Measurements from ENCODE around the gene THSD4.

THSD4 gene

DNA sequence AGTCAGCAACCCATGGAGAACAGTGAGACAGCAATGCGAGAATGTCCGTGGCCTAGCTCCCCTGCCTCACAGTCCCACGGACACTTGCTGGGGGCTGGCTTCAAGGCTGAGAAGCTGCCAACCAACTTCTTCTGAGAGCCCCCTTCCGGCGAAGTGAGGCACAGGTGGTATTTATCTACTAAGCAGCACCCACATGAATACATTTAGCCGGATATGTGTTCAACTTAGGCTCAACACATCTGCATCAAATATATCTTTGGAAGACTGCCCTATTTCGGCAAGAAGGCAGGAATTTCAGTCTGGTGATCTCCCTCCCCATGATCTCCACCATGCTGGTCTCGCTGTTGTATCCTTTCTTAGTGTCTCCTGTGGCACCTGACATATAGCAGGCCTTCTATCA, 354.1 kb downstream of the THSD4 start:
- DNase-seq, result peak; percentile 6

DNA sequence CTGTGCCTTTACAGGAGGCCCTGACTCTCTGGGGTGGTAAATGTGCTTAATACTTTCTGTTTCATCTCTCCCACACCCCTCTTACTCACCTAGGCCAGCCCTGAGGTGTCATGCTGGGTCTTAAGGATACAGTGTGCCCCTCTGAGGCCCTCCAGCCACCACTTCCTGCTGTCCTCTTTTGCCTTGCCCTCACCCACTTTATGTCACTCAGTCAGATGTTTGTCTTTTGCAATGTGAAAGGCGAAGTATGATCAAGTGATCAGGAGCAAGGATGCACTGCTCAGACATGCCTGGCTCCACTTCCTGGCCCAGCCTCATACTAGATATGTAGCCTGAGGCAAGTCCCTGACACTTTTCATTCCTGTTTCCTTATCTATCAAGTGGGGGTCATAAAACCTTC, 356.1 kb downstream of the THSD4 start:
- peak; percentile 30 for DNase-seq

DNA sequence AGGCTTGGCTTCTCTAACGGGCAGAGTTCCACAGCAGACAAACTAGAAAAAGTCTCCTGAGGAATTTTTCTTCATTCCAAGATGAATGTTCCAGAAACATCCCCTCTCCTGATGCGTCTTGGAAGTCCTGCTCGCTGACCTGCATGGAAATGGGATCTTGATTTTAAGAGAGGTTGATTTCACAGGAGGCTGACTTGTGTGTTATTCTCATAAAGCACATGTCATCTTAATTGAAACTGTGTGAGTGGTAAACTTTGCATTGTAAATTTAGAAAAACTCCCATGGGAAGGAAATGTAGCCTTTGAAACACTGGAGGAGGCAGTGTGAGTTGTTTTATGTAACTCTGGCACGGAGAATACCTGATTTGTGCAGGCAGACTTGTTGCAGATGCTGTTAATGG, 357.3 kb downstream of the THSD4 start:
- DNase-seq, result no peak

DNA sequence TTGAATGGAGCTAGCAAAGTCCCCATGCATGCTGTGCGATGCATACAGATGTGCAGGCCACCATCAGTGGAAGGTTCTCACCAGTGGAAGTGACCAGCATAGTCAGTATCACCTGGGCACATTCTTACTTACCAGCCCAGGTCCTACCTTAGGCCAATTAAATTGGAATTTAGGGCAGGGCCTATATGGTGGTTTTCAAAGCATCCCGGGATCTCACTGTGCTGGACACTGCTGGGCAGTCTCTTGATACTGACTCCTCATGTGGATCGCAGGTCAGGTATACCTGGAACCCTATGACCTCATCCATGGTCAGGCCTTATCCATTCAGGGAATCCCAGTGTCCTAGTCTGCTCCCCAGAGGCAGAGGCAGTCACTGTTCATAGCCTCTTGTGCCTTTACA, 358.5 kb downstream of the THSD4 start:
- DNase-seq, result no peak

DNA sequence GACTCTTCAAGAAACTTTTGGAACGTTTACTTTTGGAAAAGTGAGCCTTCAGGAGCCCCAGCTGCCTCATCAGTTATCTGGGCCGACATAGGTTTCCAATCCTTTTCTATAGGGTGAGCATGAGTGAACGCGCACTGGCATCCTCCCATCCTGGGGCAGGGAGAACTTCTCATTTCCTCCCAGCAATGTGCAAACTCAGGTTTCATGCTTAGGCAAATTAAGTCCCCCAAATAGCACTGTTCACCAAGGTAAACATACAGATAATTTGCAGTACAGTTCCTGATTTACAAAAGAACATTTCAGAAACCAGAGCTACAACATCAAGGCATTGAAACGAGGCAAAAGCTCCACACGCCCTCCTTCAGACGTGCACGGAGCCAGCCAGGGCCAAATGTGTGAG, 361.6 kb downstream of the THSD4 start:
- DNase-seq, result no peak

DNA sequence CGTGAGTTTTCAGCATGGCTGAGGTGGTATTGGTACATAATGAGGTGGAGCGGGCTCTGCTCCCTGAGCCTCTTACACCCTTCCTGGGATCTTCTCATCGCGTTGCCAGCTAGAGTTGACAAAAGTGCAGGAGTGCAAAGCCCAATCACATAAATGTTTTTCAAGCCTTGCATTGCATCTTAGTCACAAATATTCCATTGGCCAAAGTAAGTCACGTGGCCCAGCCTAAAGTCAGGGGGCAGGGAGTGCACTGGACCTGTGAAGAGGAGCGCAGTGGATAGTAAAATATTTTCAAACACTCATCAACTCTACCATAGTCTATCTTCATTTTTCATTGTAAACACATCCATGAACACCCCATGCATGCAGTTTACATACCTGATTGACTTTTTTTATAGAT, 365.3 kb downstream of the THSD4 start:
- DNase-seq, result no peak

DNA sequence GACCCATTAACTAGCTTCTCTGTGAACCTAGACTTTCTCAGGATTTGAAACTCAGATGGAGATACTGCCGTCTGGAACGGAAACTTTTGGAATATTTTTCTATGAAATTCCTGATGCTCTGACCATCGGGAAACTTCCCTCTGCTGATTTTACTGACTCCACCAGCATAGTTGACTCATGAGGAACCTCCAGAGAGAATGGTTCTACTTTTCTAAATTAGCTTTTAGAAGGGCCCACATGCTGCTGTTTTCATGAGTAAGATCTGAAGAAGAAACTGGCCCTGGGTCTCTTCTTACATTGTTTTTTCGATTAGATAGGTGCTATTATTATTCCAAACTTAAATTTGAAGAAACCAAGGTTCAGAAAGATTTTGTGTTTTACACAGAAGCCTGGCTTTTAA, 368.8 kb downstream of the THSD4 start:
- no peak for DNase-seq

DNA sequence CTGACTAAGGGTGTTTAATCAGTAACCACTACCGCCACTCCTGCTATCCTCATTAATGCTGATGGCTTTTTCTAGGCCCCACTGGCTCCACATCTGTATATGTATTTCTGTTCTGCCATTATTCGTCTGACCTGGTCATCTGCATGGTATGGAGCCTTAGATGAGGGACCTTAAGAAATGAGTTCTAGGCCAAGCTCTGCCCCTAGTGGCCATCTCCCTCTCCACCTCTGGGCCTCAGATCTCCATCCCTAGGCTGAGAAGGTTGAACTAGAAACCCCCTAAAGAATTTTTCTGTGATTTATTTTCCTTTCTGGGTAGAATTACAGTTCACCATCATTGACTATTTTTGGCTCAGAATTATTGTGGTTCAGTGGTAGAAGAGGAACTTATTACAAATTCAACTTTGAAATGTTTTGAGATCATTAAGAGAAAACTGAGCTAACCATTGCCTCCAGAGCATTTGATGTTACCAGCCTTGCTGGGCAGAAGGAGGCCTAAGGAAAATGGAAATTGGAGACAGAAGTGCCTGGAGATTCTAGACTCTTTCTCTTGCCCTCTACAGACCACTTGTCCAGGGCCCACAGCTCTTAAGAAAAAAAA, 369.9 kb downstream of the THSD4 start:
- DNase-seq, result peak; percentile 7

DNA sequence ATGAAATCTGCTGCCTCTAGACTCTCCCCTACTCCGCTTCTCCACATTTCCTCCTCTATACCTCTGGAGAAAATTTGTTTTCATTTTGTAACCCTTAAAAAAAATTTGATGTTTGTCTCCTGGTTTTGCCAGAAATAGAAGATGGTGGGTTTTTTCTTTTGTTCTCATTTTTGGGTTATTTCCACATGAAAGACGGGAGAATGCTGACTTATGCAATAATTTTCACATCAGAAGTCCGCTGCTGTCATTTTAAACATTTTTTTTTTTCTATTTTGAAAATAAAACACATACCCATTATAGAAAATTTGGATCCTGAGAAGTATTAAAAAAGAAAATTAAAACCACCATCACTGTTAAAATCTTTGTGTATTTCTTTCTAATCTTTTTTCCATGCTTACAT, 374.3 kb downstream of the THSD4 start:
- DNase-seq, result no peak

DNA sequence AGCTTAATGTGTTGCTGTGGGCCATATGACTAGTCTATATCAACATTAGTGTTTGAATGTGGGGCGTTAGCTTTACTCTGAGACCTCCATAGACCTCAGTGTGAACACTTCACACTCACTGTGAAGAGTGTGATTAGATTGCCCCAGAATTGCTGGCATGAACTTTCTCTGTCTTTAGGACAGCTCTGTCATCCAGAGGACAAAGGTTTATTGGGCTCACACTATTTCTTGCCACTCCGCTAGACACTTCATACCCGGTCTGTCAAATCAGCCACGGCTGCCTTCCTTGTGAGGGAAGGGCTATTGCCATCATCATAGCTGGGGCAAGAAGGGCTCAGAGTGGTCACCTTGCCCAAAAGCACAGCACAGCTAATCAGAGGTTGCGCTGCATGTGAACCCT, 378.3 kb downstream of the THSD4 start:
- DNase-seq, result no peak

DNA sequence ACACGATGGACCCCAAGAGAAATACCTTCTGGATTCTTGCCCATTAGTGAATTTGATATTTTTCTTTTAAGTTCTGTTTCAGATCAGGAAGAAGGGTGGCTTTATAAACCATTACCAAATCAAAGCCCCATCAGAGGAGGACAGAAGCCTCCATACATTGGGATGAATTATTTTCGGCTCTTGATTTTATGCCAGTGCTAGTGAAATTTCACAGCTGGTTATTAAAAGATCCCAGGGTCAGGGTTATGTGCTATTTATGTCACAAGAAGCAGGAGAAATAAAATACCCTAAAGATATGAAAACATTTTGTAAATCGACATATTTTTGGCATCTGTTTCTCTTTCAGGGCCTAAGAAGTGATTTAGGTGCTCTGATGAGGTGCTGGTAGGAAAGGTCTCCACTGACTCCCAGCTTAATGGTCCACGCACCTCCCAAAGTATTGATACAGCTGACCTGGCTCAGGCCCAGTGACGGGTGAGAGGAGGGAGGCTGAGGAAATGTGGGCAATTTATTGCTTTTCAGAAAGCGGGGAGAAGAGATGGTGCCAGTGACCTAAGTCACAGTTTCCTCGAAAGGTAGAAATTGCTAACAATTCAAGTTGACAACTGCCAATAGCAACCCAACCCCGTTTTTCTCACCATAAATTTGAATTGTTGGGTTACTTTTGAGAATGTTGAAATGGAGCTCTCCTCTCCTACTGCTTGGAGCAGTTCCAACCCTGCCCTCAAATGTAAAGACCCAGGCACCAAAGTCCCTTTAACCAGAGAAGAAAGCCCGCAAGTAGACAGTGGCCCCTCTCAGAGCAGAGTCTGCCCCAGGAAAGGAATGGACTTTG, 379.5 kb downstream of the THSD4 start:
- no peak for DNase-seq

DNA sequence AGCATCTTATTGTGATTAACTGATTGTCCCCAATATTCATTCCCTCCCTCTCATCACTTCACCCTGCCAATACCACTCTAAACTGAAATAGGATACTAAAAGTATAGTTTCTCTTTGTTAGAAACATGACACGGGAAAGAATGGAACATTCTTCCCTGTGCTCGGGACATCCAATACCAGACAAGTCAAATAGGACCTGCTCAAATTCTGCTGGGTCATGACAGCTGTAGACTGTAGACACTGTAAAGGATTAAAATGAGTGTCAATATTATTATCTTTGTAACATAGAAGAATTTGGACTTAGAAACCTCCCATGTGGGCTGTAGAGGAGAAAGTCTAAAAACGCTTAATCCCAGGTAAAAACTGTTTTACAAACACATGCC, 380.1 kb downstream of the THSD4 start:
- DNase-seq, result no peak

DNA sequence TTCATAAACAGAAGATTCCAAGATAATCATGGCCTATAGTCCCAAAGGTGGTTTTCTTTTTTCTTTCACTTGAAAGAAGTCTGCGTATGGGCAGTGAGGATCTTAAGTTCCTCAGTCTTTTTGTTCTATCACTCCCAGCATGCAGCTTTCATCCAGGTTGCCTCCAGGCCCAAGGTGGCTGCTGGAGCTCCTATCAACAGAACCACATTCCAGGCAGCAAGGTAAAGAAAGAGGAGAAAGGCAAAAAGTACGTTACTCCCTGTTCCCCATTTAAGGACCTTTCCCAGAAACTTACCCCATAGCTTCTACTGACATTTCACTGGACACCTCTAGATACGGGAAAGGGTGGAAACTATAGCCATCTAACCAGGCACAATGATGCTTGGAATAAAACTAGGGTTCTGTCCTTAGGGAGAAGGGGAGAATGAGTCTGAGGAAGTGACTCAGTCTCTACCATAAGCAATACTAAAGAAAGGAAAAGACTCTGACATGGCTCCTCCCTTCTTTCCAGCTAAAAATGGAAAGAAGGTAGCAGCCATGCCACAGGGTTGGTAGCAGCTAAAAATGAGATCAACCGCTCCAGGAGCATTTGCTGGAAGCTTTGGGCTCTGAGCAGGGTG, 381.2 kb downstream of the THSD4 start:
- peak; percentile 30 for DNase-seq

DNA sequence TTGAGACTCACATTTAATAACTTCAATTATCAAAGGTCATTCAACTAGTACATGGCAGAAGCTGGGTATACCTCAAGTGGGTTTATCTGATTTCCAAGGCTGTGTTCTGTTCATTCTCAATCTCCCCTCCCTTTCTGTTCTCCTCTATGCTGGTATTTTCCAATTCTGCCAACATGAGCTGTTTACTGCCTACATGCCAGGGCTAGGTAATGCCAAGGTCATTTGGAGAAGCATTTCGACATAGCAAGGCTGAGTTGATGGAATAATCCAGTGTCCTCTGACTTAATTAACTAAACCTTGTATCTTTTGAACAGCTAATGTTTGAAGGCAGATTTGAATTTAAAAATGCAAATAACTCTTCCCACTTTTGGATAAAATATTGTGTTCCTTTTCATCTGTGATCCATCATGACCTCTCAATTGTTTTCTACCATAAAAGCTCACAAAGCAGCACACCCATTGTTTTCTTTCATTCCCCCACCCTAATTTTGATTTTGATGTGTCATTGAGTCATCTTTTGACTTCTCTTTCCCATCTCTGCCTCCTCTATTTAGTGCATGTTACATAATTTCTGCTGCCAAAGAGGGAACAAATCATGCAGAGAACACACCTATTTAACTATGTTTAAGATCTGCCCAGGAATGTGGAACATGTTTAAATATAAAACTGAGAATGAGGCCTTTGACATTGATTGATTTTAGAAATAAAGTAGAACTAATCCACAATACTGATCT, 386.2 kb downstream of the THSD4 start:
- DNase-seq, result no peak

DNA sequence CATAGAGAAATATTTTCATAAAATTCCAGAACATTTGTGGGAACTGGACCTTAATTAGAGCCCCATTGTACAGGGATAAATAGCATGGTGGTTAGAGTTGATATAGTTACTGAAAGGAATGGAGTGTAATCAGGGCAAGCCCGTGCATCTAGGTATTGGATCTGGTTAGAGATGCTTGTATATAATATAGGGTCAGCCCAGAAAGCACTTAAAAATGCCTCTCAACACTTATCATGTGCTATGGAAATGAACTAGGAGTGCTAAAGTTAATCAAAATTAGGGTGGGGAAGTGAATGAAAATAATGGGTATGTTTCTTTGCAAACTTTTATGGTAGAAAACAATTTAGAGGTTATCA, 386.8 kb downstream of the THSD4 start:
- DNase-seq, result no peak

DNA sequence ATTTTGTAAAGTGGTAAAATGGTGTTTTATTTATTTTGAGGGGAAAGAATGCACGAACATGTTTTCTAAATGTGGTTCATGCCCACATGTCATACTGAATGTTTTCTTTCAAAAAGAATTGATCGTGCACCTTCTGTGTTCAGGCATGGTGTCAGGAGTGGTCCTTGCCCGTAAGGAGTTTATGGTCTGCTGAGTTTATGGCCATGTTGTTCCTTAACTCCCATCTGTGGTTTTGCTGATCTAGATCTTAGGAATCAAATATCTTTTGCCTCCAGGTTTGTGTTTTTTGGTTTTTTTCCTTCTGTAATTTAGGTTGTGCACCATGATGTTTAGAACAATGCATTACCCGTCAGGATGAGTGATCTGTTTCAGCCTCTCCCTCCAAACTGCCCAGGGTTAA, 390.7 kb downstream of the THSD4 start:
- DNase-seq, result no peak

DNA sequence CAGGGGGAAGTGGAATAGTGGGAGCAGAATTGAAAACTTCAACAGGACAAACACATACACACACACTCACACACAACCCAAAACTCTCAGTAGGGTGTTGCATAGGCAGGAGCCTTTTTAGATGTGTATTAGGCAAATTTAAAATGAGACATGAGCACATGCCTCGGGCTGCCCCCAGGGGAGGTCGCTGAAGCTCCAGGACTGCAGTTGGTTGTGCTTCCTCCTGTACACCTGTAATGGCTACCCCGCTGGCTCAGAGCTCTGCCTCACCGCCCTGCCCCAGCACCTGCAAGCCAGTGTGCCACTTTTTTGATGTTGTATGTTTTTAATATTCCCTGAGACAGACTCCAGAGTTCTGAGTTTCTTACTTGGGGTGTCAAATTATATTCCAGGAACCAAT, 391.7 kb downstream of the THSD4 start:
- no peak for DNase-seq

DNA sequence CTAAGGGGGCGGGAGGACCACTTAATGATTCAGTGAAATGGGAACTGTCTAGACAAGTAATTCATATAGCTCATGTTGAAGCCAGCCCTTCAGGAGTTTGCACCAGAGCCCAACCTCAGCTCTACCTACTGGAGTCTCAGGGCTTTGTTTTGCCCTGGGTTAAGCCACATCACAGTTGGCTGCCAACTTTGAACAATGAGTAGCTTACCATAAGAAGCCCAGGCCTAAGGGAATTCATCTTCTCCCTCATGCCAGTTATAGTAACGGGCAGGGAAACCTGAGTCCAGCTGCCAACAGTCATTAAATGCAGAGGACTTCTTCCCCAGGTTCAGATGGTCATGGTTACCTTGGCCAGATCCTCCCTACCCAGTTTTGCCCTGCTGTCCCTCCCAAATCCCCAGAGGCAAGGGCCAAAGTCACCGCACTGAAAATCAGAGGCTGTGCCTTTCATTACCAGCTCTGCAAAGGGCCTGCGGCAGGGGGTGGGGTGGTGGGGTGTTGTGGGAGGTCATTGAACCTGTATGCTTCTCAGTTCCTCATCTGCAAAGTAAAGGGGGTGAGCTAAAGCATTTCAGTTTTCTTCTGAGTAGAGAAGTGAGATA, 392.9 kb downstream of the THSD4 start:
- no peak for DNase-seq

DNA sequence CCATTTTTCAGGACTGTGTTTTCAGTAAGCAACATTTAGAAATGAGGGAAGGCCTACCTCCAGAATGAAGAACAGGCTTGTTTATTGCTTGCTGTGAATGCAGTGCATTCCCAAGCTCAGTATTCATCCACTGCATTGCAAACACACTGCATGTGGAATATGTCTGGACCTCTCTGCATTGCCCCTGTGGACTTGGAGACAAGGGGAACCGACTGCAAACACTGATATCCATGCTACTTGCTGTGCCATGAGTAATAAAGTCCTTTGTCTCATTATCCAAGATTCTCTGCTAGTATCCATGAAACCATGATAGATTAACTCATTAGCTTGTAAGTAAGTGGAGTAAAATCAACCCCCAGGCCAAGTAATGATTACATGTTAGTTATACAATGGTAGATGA, 393.9 kb downstream of the THSD4 start:
- no peak for DNase-seq

DNA sequence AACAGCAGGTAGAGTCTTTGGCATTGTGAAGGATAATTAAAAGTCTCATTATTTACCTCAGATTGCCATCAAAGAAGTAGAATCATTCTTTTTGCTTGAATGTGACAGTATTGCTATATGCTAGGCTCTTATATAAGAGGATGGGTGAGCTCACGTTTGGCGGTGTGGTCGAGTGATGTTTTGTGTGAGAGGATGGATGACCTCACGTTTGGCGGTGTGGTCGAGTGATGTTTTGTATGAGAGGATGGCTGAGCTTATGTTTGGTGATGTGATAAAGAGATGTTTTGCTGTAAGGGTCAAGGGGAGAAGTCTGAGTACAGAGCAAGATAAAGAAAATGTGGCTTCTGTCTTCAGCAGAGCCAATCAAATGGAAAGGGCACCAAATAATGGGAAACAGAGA, 395.5 kb downstream of the THSD4 start:
- no peak for DNase-seq

DNA sequence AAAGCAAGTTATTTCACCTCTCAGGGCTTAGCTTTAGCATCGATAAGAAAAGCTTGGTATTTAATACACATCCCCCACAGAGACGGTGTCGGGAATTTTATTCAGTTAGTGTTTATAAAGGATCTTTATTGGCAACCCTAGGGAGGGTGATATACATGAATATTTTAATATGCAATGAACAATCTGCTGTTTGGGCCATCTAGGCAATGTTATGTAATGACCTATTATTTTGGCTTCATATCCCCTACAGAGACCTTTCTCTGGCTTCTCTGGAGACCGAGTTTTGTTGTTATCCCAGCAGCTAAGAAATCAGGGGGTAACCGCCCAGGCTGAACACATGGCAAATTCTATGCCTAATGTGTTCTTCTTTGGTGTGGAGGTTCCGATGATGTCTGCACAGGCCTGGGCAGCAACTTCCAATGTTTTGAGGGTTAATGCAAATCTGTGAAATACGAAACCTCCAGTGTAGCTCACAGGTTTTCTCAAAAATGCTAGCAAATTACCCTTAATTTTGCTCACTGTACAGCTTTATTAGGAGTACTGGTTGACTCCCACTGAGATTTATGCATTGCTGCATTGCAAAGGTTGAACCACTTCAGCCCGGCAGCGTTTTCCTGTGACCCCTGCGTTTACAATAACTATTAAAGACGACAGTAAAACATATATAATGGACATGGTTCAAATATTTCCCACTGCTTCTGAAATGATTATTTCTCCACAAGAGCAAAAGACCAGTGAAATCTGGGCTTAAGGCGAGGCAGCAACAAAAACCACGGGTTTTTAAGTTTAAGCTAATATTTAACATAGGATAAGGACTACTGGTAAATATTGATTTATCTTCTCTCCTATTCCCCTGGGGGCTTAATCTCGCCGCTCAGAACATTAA, 396.8 kb downstream of the THSD4 start:
- no peak for DNase-seq

DNA sequence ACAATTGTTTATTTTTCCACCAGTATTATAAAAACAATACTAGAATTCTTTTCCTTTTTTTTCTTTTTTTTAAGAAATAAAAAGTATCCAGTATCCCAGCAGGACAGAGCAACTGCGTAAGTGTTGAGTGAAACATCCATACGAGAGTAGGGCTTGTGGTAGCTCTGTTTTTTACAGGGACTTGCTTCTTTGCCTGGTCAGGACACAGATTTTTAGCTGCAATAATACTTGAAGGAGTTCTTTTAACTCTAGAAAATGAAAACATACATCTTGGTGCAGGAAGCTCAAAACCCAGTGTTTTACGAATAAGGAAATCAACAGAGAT, 397.4 kb downstream of the THSD4 start:
- DNase-seq, result no peak

All from EL (cell line).